T-helper 22 cell (primary cell): ENCODE data around the gene MORN5.

ENCODE experiments used
- DNase-seq: peaks from one replicate; pipeline ENCODE4 v3.0.0-alpha.2; 2020; ENCODE audit warnings: low read depth

The MORN5 gene

DNA sequence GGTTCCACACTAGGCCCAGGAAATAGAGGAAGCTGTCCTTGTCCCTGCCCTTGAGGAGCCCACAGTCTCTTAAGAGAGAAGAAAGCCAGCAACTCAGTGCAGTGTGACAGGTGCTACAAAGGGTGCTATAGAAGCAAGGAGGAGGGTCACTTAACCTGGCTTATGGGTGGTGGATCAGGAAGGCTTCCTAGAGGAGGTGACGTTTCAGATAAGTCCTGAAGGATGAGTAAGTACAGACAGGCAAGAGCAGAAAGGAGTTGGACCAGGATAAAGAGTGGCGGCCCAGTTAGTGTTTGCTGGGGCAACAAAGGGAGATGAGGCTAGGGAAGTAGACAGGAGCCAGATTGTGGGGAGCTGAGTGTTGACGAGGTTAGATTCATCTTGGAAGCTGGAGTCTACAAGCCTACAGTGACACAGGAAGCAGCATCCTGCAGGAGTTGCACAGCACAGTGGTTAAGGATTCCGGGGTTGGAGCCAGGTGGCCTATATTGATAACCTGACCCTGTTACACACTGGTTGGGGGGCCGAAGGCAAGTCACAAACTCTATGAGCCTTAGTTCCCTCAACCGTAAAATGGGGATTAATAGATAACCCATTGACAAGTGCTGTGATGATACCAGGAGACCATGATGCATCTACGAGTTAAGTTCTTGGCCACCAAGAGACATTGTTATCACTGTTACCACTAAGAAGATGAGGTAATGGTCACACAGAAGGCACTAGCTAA is 74.5 kb downstream of the MORN5 start:
- DNase-seq: no peak

DNA sequence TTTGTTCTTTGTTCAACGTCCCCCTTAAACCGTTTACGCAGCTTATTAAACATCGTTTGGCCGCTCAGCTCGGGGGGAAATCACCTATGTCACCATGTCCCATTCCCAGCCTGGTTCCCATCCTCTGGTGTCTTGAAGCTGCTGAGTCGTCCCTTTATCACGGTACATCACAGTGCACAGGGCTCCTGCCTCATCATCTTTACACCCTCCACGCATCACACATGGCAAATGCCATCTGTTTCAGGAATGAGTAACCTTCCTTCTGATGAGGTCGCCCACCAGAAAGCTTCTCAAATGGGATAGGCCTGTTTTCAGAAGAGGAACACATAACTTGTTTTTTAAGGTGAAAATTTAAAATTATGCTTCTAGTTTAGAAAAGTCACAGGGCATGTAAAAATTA is 77.0 kb downstream of the MORN5 start:
- no peak for DNase-seq

DNA sequence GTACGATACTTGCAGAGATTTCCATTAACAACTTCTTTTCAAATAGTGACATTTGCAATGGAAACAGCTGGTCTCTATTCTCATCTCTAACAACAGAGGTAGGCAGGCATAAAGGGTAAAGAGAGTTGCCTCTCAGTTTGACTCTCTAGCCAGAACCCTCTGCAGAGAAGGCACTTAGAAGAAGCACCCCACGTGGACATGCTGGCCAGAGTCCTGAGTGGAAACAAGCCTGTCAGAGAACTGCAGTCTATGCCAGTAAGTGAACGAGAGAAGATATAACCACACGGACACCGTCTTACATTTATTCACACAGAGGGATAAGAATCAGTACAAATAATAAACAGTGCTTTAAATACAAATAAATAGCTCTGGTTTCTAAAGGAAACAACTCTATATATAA is 80.0 kb downstream of the MORN5 start:
- DNase-seq: no peak

DNA sequence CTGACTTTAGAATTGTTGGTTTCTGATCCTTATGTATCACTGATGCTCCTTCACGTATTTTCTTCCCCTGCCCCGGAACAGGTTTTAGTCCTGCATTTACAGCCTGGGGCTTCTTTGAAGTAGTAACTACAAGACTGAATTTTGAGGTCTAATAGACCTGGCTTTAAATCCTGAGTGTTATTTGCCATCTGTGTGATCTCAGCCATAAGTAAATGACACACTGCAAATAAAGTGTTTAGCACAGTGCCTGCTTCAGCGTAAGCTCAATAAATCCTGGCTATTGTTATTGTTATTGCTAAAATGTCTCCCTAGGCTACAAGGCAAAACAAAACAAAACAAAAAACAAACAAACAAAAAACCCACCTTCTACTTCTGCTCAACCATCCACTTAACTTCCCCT is 84.6 kb downstream of the MORN5 start:
- DNase-seq: no peak

DNA sequence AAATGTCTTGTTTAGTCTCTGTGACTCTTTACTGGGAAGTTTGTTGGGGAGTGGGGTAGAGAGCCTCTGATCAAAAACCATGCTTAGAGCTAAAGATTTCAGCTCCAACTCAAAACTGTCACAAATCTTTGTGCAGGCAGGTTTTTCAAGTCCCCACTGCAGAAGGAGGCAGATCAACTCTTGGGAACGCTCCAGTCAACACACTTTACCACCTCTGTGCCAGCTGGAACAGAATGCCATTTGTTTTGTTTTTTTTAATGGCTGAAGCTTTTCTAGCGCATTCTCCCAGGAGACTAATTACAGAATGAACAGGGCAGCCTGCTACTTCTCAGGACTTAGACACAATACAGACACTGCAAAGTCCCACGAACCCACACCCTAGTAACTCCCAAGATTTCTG is 87.0 kb downstream of the MORN5 start:
- DNase-seq: no peak

DNA sequence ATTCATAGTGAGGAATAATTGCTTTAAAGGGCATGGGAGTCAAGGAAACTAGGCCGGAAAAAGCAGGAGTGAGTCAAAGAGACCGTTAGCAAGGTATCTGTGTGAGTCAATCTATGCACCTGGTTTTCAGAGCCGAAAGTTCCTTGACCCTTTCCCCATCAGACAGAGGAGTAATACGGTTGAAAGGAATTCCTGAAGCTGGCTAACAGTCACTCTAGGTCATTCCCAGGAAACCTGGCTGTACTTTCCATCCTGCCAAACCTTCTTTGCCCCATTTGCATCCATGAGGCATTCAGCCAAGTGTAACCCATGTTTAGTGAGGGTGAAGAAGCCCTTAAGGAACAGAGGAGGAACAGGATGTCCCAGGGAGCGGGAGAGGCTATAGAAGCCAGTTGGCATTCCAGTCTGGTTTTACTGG is 88.7 kb downstream of the MORN5 start:
- no peak for DNase-seq
